WI38 (cell line): ENCODE results near the gene SLC5A8.

Source experiments
- H3K4me3 ChIP-seq: 2 replicates; pipeline ENCODE4 v1.5.1; 2011; ENCODE audit warnings: low read depth, mild to moderate bottlenecking, control low read depth, low read length
- TF ChIP-seq, protein P1 (sequence below): IDR thresholded peaks from 2 replicates; pipeline ENCODE4 v1.5.1; 2012; ENCODE audit warnings: low read depth, mild to moderate bottlenecking, control low read depth, low read length

The SLC5A8 gene, protein sequence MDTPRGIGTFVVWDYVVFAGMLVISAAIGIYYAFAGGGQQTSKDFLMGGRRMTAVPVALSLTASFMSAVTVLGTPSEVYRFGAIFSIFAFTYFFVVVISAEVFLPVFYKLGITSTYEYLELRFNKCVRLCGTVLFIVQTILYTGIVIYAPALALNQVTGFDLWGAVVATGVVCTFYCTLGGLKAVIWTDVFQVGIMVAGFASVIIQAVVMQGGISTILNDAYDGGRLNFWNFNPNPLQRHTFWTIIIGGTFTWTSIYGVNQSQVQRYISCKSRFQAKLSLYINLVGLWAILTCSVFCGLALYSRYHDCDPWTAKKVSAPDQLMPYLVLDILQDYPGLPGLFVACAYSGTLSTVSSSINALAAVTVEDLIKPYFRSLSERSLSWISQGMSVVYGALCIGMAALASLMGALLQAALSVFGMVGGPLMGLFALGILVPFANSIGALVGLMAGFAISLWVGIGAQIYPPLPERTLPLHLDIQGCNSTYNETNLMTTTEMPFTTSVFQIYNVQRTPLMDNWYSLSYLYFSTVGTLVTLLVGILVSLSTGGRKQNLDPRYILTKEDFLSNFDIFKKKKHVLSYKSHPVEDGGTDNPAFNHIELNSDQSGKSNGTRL

DNA sequence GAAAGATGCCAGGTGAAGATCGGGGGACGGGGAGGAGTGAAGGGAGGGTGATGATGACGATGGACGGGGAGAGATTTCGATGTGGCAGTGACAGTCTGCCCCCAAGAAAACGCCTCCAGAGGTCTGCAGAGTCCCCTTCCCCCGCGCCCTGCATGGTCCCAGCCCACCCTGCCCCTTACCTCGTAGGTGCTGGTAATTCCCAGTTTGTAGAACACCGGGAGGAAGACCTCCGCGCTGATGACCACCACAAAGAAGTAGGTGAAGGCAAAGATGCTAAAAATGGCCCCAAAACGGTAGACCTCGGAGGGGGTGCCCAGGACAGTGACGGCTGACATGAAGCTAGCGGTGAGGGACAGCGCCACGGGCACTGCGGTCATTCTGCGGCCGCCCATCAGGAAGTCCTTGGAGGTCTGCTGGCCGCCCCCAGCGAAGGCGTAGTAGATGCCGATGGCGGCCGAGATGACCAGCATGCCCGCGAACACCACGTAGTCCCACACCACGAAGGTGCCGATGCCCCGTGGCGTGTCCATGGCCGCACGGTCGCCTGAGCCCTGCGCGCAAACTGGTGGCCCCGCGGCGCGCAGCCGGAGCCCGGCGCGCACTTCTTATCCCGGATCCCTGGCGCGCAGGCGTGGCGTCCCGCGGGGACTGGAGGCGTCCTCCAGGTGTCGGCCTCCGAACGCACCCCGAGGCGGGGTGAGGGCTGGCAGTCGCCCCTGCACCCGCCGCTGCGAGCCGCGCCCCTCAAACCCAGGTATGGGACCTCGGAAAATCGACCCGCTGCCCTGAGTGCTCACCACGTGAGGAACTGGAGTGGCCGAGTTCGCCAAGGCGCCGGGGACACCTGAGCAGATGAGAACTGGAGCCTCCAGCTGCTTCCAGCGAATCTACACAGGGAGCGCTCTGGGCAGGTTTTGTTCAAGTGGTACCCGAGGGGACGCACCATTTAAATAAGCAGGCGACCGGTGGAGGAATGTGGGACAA is at the start of gene SLC5A8:
Gene SLC5A8, minus strand, starts transcription at position 920 of the 984 bp plus-strand sequence. Its CDS starts 390 bp downstream, at position 530.
- H3K4me3 ChIP-seq = no peak within 1 kb of the TSS
- TF ChIP-seq, protein P1, sequence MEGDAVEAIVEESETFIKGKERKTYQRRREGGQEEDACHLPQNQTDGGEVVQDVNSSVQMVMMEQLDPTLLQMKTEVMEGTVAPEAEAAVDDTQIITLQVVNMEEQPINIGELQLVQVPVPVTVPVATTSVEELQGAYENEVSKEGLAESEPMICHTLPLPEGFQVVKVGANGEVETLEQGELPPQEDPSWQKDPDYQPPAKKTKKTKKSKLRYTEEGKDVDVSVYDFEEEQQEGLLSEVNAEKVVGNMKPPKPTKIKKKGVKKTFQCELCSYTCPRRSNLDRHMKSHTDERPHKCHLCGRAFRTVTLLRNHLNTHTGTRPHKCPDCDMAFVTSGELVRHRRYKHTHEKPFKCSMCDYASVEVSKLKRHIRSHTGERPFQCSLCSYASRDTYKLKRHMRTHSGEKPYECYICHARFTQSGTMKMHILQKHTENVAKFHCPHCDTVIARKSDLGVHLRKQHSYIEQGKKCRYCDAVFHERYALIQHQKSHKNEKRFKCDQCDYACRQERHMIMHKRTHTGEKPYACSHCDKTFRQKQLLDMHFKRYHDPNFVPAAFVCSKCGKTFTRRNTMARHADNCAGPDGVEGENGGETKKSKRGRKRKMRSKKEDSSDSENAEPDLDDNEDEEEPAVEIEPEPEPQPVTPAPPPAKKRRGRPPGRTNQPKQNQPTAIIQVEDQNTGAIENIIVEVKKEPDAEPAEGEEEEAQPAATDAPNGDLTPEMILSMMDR = no peak

DNA sequence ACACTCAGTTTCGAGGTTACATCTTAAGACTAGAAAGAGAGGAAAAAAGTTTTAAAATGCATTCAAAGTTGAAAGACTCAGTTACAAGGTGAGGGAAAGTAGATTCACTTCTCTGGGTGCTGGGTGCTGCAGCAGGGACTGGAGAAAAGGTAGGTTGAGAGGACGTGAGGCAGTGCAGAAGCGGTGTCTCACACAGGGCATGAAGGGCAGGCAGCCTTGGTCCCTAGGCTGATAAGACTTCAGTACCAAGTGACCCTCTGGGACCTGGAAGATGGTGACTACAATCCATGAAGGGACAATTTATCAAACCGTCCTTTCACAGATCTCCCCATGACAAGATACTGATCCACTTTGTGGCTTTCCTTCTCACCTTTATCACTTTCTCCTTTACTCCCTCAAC is 47.3 kb upstream of the SLC5A8 start:
- TF ChIP-seq, protein P1 = no peak
- H3K4me3 ChIP-seq = no peak overlapping the region

DNA sequence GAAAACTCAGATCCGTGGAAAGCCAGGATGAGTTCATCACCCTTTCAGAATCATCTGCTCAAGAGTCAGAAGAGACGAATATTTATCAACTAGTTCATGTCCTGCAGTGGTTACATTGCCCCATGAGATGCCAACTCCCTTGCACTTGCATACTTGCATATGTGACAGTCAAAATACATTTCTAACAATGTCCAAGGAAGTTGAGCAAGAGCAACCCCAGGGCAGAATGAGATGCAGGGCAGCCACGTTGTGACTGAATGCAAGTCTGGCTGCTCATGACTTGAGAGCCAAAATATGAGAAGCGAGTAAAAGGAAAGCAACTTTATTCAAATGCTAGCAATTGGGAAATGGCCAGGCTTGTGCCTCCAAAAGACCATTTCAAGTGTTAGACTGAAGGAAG is 46.2 kb upstream of the SLC5A8 start:
- no peak overlapping the region for H3K4me3 ChIP-seq
- TF ChIP-seq, protein P1 = no peak

- TF ChIP-seq, protein P1 = no peak
- H3K4me3 ChIP-seq = no peak overlapping the region
Observed at GRCh38 chr12:101243616-101244015, 33.6 kb upstream of the SLC5A8 start.

GRCh38 chr12:101243074-101243473 is 33.0 kb upstream of the SLC5A8 start:
- no peak overlapping the region for H3K4me3 ChIP-seq
- TF ChIP-seq, protein P1 = no peak

GRCh38 chr12:101238800-101239329 is 28.8 kb upstream of the SLC5A8 start:
- H3K4me3 ChIP-seq = no peak overlapping the region
- TF ChIP-seq, protein P1 = no peak
